Sigmoid colon (tissue), 4 donors: Measurements from ENCODE around the gene TARP.

Experiments used
- EP300 ChIP-seq, 4 donors: sonication (generic); formaldehyde crosslinking; IDR thresholded peaks; one replicate each; pipeline ENCODE4 v1.6.1; 2017; ENCODE audit warnings: antibody characterized with exemption in 4 of 4
- TF ChIP-seq, protein P1 (sequence below), 4 experiments: fragments of 450-650 bp in 3 of 4; fragments of 200-600 bp in 1 of 4; IDR thresholded peaks; one replicate each; pipeline ENCODE4 v1.5.1; 2016 to 2019; ENCODE audit warnings: antibody characterized with exemption in 4 of 4, mild to moderate bottlenecking in 3 of 4, moderate library complexity in 2 of 4

- TF ChIP-seq, protein P1, sequence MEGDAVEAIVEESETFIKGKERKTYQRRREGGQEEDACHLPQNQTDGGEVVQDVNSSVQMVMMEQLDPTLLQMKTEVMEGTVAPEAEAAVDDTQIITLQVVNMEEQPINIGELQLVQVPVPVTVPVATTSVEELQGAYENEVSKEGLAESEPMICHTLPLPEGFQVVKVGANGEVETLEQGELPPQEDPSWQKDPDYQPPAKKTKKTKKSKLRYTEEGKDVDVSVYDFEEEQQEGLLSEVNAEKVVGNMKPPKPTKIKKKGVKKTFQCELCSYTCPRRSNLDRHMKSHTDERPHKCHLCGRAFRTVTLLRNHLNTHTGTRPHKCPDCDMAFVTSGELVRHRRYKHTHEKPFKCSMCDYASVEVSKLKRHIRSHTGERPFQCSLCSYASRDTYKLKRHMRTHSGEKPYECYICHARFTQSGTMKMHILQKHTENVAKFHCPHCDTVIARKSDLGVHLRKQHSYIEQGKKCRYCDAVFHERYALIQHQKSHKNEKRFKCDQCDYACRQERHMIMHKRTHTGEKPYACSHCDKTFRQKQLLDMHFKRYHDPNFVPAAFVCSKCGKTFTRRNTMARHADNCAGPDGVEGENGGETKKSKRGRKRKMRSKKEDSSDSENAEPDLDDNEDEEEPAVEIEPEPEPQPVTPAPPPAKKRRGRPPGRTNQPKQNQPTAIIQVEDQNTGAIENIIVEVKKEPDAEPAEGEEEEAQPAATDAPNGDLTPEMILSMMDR (IDR thresholded peaks at IDR 0.05), result no peak
- no peak for TF ChIP-seq EP300 (IDR thresholded peaks at IDR 0.05)
Measured at GRCh38 chr7:38322461-38322860, 49.0 kb upstream of the TARP start.
